NCI-H2171 treated with DMSO at 0.1 percent for 48 hours (cell line): ENCODE results near the gene C14orf93.
"Not testable (repeated sequence)": the region's sequence is repeated elsewhere in the genome, so short reads cannot be mapped to it uniquely, and the experiment has no call there.

Experiments used
- DNase-seq: peaks from one replicate; lab custom pipeline; 2025; lab: John Stamatoyannopoulos, UW

The C14orf93 gene

DNA sequence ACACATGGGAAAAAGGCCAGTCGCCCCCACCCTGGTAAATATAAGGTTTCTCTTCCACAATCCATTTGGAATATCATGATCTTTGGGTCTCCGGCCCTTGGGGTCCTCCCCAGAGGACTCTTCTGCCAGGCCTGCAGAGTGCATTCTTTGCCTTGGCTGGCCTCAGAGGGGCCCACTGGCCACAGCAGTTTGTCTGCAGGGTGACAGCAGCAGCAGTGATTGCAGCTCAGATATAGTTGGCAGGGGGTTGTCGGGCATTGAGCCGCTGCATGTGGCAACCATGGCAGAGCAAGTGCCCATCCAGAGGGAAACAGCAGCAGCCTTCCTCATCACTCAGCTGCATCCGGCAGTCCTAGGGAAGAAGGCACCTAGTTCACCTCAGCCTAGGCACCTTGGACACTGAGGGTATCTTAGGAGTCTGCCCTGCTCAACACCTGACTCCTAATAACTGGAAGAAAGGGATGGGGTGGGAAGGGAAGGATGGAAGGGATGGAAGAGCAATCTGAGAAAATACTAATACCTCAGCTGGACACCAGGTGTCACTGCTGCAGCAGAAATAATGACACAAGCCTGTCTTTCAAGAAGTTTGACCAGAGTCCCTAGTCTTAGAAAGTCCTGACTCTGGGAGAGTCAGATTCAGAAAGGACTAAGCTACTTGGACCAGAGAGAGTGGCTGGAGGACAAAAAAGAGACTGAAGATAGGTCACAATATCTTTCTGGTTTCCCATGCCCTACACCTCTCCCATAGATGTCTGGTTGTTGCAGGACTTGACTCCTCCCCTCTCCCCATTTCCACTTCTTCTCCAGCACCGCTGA is 36.5 kb downstream of the C14orf93 start:
- peak; percentile 78 for DNase-seq

DNA sequence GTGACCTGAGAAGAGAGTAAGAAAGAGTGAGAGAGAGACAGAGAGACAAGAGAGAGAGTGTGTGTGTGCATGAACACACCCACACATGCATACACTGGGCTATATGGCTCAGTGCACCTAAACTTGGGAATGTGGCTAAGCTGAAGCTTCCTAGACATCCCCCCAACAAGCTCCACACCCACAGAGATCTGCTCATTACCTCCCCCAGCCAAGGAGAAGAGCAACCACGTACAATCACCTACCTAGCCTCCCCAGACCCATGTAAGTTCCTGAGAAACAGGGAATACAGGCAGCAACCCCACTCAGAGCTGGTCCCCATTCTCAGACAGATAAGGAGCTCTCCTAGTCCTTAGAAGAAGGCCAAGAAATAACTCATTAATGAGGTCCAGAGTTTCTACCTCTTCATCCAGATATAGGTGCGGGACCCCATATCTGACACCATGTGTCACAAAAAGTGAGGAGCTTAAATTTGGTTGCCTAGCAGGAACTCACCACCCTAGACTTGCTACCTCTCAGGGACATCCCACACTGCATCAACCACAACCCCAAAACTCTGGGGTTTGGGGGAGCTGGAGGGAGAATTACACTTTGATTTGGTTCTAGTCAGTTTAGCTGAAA is 37.5 kb downstream of the C14orf93 start:
- no peak for DNase-seq

DNA sequence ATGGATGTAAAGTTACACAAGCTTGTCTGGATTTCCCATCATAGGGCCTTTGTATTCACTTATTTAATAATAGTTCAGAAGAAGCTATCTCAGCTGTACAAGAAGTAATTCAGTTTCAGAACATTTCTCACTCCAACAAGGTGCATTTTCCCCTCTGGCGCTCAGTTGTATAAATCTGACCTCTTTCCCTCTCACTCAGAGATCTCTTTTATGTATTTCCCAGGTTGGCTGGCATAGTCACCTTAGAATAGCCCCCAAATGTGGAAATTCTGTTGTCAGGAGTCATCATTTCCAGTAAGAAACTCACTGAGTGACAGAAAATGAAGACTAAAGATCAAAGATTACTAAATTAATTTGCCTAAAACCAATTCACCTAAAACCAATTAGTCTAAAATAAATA is 38.8 kb downstream of the C14orf93 start:
- no peak for DNase-seq

DNA sequence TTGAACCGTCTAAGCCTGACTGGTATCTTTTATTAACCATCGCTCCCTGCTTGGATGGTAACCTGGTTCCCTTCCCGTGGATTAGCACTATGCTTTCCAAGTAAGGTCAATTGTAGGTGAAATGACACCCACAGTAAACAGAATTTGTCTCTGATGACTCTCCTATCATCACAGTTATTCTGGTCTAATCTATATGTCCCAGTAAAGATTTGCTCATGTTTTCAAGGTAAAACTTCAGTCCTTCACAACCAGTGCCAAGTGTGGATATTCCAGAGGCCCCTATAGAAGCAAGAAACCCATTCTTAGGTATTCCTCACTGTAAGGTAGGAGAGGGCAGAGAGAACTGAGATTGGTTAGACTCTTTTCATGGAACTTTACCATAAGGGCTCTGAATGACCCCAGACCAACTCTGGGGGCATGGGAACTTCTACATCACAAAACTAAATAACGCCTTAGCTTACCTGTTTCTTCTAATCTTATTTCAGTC is 43.1 kb downstream of the C14orf93 start:
- no peak for DNase-seq

DNA sequence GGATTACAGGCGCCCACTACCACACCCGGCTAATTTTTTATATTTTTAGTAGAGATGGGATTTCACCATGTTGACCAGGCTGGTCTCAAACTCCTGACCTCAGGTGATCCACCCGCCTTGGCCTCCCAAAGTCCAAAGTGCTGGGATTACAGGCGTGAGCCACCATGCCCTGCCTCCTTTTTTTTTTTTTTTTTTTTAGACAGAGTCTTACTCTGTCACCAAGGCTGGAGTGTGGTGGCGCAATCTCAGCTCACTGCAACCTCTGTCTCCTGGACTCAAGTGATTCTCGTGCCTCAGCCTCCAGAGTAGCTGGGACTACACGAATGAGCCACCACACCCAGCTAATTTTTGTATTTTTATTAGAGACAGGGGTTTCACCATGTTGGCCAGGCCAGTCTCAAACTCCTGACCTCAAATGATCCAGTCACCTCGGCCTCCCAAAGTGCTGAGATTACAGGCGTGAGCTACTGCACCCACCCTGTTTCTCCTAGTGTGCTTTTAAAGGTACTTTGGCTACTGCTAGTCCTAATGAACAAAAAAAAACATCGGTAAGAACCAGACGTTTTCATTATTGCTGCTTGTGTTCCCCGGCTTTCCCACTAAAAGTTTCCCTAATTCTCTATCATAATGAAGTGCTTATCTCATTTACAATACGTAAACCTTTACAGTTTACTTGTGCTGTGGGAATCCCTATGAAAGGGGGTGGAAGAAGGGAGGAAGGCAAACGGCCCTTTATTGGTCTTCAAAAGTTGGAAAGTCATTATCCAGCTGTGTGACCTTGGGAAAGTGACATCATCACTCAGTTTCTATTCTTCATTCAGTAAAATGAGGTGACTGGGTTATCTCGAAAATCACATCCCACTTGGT is 43.8 kb downstream of the C14orf93 start:
- not testable (repeated sequence) for DNase-seq

DNA sequence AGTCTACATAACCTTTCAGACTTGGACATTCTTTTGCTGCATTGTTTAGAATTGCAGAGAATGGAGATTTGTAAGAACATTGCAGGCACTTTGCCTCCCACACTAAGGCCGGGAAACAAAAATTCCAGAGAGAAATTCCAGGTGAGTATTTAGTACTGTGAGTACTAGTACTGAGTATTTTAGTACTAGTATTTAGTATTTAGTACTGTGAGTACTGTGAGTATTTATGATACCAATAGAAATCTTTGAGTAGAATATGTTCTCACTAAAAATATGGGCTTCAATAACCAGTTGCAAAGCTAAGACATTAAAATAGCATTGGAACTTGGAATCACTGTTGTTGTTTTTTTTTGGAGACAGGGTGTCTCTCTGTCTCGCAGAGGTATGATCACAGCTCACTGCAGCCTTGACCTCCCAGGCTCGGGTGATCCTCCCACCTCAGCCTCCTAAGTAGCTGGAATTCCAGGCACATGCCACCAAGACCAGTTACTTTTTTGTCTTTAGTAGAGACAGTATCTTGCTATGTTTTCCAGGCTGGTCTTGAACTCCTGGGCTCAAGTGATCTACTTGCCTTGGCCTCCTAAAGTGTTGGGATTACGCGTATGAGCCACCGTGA is 47.8 kb downstream of the C14orf93 start:
- DNase-seq = no peak

DNA sequence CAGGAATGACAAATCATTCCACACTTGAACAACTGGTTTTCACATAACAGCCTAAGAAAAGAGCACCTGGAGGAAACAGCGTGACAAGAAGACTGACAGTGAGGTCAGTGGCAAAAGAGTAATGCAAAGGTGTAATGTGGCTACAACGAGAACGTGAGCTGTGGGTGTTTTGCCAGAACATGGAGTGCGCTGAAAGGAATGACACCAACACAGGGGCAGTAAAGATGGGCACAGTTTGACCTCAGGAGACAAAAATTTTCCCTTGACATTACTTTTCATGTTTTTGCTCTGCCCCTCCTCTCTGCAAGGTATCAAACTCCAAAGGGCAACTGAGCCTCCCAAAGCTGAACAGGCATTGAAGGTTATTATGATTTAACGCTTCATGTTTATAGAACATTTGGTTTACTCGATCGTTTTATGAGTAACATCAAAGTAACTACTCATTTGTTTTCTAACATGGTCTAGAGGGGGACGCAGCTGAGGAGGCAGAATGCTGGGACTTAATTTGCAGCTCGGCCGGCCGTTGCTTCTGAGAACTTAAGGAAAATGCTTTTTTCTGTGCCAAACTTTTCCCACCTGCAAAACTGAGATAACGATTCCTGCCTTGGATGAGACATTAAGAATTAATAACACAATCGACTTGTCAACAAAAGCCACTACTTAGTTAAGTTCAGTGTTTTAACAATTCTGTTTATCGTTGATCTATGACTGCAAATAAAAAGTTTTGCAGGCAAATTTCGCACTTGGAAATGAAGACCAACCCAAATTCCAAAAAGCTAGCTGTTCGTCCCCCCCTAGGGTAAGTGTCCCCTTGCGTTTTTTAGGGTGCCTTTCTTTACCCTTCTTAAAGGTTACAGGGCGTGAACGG is 54.0 kb downstream of the C14orf93 start:
- no peak for DNase-seq

DNA sequence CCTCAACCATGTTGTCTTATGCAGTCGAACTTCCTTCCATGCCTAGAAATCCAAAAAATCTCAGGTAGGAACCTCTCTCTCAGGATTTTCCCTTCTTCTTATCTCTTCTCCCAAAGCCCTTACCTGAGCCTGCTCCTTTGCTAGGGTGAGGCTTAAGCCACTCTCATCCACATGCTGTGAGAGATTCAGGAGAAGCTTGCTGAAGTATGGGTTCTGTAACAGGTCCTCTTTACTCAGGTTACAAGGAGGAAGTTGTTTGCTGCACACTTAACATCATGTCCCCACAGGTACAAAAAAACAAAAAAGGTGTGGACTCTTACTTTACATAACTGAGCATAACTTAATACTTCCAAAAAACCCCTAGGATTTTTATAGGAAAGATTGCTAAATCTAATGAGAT is 57.5 kb downstream of the C14orf93 start:
- no peak for DNase-seq

DNA sequence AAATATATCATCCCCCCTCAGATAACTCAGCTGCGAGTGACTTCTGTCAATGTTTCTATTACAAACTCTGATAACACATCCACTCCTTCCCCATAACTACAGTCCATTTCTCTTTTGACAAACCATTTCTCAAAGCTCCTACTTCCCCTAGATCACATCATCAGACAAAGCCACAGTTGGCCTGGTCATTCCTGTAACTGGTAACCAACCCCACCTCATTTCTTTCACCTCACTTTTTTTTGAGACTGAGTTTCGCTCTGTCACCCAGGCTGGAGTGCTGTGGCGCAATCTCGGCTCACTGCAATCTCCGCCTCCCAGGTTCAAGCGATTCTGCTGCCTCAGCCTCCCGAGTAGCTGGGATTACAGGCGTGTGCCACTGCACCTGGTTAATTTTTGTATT is 58.1 kb downstream of the C14orf93 start:
- not testable (repeated sequence) for DNase-seq

DNA sequence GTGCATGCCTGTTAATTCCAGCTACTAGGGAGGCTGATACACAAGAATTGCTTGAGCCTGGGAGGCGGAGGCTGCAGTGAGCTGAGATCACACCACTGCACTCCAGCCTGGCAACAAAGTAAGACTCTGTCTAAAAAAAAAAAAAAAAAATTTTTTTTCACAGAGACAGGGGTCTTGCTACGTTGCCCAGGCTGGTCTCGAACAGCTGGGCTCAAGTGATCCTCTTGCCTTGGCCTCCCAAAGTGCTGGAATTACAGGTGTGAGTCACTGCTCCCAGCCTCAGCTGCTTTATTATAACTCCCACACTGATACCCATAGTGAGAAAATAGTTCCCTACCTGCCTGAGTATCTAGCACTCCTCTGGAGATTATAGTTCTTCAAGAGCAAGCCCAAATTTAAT is 64.3 kb downstream of the C14orf93 start:
- no peak for DNase-seq

DNA sequence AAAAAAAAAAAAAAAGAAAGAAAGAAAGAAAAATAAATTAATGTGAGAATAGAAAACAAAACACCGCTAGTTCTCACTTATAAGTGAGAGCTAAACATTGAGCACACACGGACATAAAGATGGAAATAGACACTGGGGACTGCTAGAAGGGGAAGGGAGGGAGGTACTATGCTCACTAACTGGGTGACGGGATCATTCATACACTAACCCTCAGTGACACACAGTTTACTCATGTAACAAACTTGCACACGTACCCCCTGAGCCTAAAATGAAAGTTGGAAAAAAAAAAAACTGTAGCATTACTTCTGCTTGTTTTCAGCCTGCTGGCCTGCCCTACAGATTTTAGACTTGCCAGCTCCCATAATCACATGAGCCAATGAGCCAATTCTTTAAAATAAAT is 70.3 kb downstream of the C14orf93 start:
- no peak for DNase-seq
